SK-N-SH treated with all-trans-retinoic acid at 6 μM for 48 hours (cell line): ENCODE data around the gene GRIK3.

Experiments
- ATAC-seq: fragments of 200-7000 bp; cut with Tn5 transposase; 3 replicates; pipeline ENCODE4 v1.9.1; 2020; ENCODE audit warnings: mild to moderate bottlenecking, moderate library complexity
- ARNTL ChIP-seq: fragments of 450-650 bp; formaldehyde crosslinking; IDR thresholded peaks from 2 replicates; pipeline ENCODE4 v1.5.0; 2020; ENCODE audit warnings: low read depth, mild to moderate bottlenecking, moderate library complexity, borderline replicate concordance
- CSDC2 ChIP-seq: fragments of 250-450 bp; sonication (Bioruptor Pico); IDR thresholded peaks from 2 replicates; pipeline ENCODE4 v1.5.0; 2020; ENCODE audit warnings: mild to moderate bottlenecking, moderate library complexity
- ESRRG ChIP-seq: fragments of 250-450 bp; sonication (Bioruptor Pico); IDR thresholded peaks from 2 replicates; pipeline ENCODE4 v1.6.1; 2021; ENCODE audit warnings: mild to moderate bottlenecking
- GLIS3 ChIP-seq: fragments of 250-450 bp; sonication (Bioruptor Pico); IDR thresholded peaks from 2 replicates; pipeline ENCODE4 v1.5.0; 2020; ENCODE audit warnings: mild to moderate bottlenecking, moderate library complexity
- PATZ1 ChIP-seq: fragments of 250-450 bp; sonication (Bioruptor Pico); IDR thresholded peaks from 2 replicates; pipeline ENCODE4 v1.8.0; 2020; ENCODE audit warnings: mild to moderate bottlenecking, moderate library complexity, borderline replicate concordance
- RARB ChIP-seq: fragments of 250-450 bp; sonication (Bioruptor Pico); IDR thresholded peaks from 2 replicates; pipeline ENCODE4 v1.8.0; 2021; ENCODE audit warnings: mild to moderate bottlenecking, moderate library complexity
- TCF4 ChIP-seq: fragments of 250-450 bp; sonication (Bioruptor Pico); IDR thresholded peaks from 2 replicates; pipeline ENCODE4 v1.8.0; 2021; ENCODE audit warnings: mild to moderate bottlenecking, moderate library complexity, borderline replicate concordance
- TOX ChIP-seq: fragments of 250-450 bp; sonication (Bioruptor Pico); IDR thresholded peaks from 2 replicates; pipeline ENCODE4 v1.8.0; 2021; ENCODE audit warnings: mild to moderate bottlenecking, moderate library complexity, borderline replicate concordance
- TSHZ2 ChIP-seq: fragments of 250-450 bp; sonication (Bioruptor Pico); IDR thresholded peaks from 2 replicates; pipeline ENCODE4 v1.5.0; 2020; ENCODE audit warnings: mild to moderate bottlenecking, moderate library complexity
- ZC3H10 ChIP-seq: fragments of 250-450 bp; sonication (Bioruptor Pico); IDR thresholded peaks from 2 replicates; pipeline ENCODE4 v1.5.1; 2021; ENCODE audit warnings: mild to moderate bottlenecking, moderate library complexity
- ZFP3 ChIP-seq: fragments of 250-450 bp; sonication (Bioruptor Pico); IDR thresholded peaks from 2 replicates; pipeline ENCODE4 v1.5.0; 2020; ENCODE audit warnings: mild to moderate bottlenecking, moderate library complexity
- ZFP30 ChIP-seq: fragments of 450-650 bp; formaldehyde crosslinking; IDR thresholded peaks from 2 replicates; pipeline ENCODE4 v1.5.0; 2022; ENCODE audit warnings: mild to moderate bottlenecking, moderate library complexity
- ZNF565 ChIP-seq: fragments of 450-650 bp; formaldehyde crosslinking; conservative IDR thresholded peaks from 2 replicates; pipeline ENCODE4 v1.5.0; 2020; ENCODE audit warnings: low read depth, mild to moderate bottlenecking, moderate library complexity
- ZNF70 ChIP-seq: fragments of 450-650 bp; formaldehyde crosslinking; IDR thresholded peaks from 2 replicates; pipeline ENCODE4 v1.5.0; 2020; ENCODE audit warnings: mild to moderate bottlenecking, moderate library complexity
- ZNF8 ChIP-seq: fragments of 450-650 bp; formaldehyde crosslinking; IDR thresholded peaks from 2 replicates; pipeline ENCODE4 v1.5.0; 2020; ENCODE audit warnings: mild to moderate bottlenecking, moderate library complexity
- TF ChIP-seq, protein P1 (sequence below): fragments of 250-450 bp; sonication (Bioruptor Pico); IDR thresholded peaks from 2 replicates; pipeline ENCODE4 v1.5.1; 2021; ENCODE audit warnings: mild to moderate bottlenecking, moderate library complexity
- TF ChIP-seq, protein P2 (sequence below): fragments of 250-450 bp; sonication (Bioruptor Pico); IDR thresholded peaks from 2 replicates; pipeline ENCODE4 v1.8.0; 2021; ENCODE audit warnings: low read depth, mild to moderate bottlenecking, moderate library complexity, borderline replicate concordance

GRIK3 gene

GRCh38 chr1:36802018-36802417 lies 232.3 kb downstream of the GRIK3 start:
- TF ChIP-seq ZC3H10: no peak
- no peak for TF ChIP-seq ZNF8 (CRISPR knock-in tag)
- TF ChIP-seq CSDC2 (CRISPR knock-in tag): no peak
- no peak for TF ChIP-seq ZNF70 (CRISPR knock-in tag)
- no peak for TF ChIP-seq GLIS3 (CRISPR knock-in tag)
- ATAC-seq: no peak

GRCh38 chr1:36797761-36798160 lies 236.6 kb downstream of the GRIK3 start:
- TF ChIP-seq ZC3H10 (no peak), ZNF70 (CRISPR knock-in tag) (no peak), PATZ1 (CRISPR knock-in tag) (no peak), TSHZ2 (no peak), ZFP30 (no peak), ZNF565 (CRISPR knock-in tag) (no peak)
- TF ChIP-seq, protein P1, sequence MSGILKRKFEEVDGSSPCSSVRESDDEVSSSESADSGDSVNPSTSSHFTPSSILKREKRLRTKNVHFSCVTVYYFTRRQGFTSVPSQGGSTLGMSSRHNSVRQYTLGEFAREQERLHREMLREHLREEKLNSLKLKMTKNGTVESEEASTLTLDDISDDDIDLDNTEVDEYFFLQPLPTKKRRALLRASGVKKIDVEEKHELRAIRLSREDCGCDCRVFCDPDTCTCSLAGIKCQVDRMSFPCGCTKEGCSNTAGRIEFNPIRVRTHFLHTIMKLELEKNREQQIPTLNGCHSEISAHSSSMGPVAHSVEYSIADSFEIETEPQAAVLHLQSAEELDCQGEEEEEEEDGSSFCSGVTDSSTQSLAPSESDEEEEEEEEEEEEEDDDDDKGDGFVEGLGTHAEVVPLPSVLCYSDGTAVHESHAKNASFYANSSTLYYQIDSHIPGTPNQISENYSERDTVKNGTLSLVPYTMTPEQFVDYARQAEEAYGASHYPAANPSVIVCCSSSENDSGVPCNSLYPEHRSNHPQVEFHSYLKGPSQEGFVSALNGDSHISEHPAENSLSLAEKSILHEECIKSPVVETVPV (CRISPR knock-in tag): no peak
- TF ChIP-seq, protein P2, sequence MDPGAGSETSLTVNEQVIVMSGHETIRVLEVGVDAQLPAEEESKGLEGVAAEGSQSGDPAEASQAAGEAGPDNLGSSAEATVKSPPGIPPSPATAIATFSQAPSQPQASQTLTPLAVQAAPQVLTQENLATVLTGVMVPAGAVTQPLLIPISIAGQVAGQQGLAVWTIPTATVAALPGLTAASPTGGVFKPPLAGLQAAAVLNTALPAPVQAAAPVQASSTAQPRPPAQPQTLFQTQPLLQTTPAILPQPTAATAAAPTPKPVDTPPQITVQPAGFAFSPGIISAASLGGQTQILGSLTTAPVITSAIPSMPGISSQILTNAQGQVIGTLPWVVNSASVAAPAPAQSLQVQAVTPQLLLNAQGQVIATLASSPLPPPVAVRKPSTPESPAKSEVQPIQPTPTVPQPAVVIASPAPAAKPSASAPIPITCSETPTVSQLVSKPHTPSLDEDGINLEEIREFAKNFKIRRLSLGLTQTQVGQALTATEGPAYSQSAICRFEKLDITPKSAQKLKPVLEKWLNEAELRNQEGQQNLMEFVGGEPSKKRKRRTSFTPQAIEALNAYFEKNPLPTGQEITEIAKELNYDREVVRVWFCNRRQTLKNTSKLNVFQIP: no peak
- TF ChIP-seq, all 23 proteins: peak for 0
- no peak for ATAC-seq

DNA sequence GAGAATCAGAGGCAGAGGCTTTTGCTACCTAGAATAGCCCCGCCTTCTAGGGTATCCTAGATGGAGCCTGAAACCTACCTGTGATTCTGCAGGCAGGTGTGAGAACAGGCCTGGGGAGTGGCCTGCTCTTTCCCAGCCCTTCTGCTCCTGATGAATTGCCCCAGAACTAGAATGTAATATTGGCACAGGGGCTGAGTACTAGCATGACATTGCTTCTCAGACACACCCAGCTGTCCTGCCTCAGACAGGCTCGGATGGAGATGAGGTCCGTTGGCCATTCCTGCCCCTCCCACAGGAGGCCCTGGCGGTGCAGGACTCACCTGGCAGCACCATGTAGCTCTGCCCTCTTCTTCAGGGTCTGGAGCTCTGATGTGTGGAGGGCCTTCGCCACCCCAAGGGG lies 237.6 kb downstream of the GRIK3 start:
- ATAC-seq: no peak
- TF ChIP-seq TSHZ2 (no peak), ZFP3 (CRISPR knock-in tag) (no peak), ZNF8 (CRISPR knock-in tag) (no peak), RARB (CRISPR knock-in tag) (no peak), TCF4 (CRISPR knock-in tag) (no peak), GLIS3 (CRISPR knock-in tag) (no peak), ESRRG (no peak), ZNF565 (CRISPR knock-in tag) (no peak), ZFP30 (no peak), TOX (no peak), ARNTL (no peak), PATZ1 (CRISPR knock-in tag) (no peak)
- TF ChIP-seq, protein P1 (CRISPR knock-in tag): no peak
